Measurements from ENCODE around the gene FKBP1A.

FKBP1A gene

GRCh38 chr20:1336699-1337367 lies 56.0 kb downstream of the FKBP1A start:
- H3K36me3 ChIP-seq (ENCODE audit: control insufficient read depth, insufficient read depth, low read length): peaks cover 7% of the 10 kb centered on the region
- no peak overlapping the region for H3K27ac ChIP-seq (ENCODE audit: insufficient read depth, low read length, poor library complexity, severe bottlenecking)
- H3K9me3 ChIP-seq (ENCODE audit: control insufficient read depth, low read length): no peaks in the 10 kb centered on the region
- no peaks in the 10 kb centered on the region for H3K4me1 ChIP-seq (ENCODE audit: control insufficient read depth, insufficient read depth, low read length, poor library complexity, severe bottlenecking)
- H3K4me3 ChIP-seq (ENCODE audit: insufficient read depth, low read depth, low read length, poor library complexity, severe bottlenecking): no peak overlapping the region
- no peaks in the 10 kb centered on the region for H3K27me3 ChIP-seq (replicated peaks; ENCODE audit: control insufficient read depth, insufficient read depth, low read length, poor library complexity, severe bottlenecking)
- DNase-seq: no peak

GRCh38 chr20:1335961-1336698 lies 56.7 kb downstream of the FKBP1A start:
- DNase-seq: no peak
- Histone ChIP-seq H3K4me3 (ENCODE audit: insufficient read depth, low read depth, low read length, poor library complexity, severe bottlenecking) (no peak overlapping the region), H3K4me1 (ENCODE audit: control insufficient read depth, insufficient read depth, low read length, poor library complexity, severe bottlenecking) (no peaks in the 10 kb centered on the region), H3K36me3 (ENCODE audit: control insufficient read depth, insufficient read depth, low read length) (peaks cover 7% of the 10 kb centered on the region), H3K27me3 (replicated peaks; ENCODE audit: control insufficient read depth, insufficient read depth, low read length, poor library complexity, severe bottlenecking) (no peaks in the 10 kb centered on the region), H3K9me3 (ENCODE audit: control insufficient read depth, low read length) (no peaks in the 10 kb centered on the region), H3K27ac (ENCODE audit: insufficient read depth, low read length, poor library complexity, severe bottlenecking) (no peak overlapping the region)

GRCh38 chr20:1334761-1335160 lies 58.1 kb downstream of the FKBP1A start:
- H3K9me3 ChIP-seq (ENCODE audit: control insufficient read depth, low read length): no peaks in the 10 kb centered on the region
- DNase-seq: no peak
- H3K27me3 ChIP-seq (replicated peaks; ENCODE audit: control insufficient read depth, insufficient read depth, low read length, poor library complexity, severe bottlenecking): no peaks in the 10 kb centered on the region
- no peak overlapping the region for H3K27ac ChIP-seq (ENCODE audit: insufficient read depth, low read length, poor library complexity, severe bottlenecking)
- H3K36me3 ChIP-seq (ENCODE audit: control insufficient read depth, insufficient read depth, low read length): peaks cover 7% of the 10 kb centered on the region
- H3K4me3 ChIP-seq (ENCODE audit: insufficient read depth, low read depth, low read length, poor library complexity, severe bottlenecking): no peak overlapping the region
- peaks cover 11% of the 10 kb centered on the region for H3K4me1 ChIP-seq (ENCODE audit: control insufficient read depth, insufficient read depth, low read length, poor library complexity, severe bottlenecking)

GRCh38 chr20:1334370-1334731 lies 58.5 kb downstream of the FKBP1A start:
- no peak for DNase-seq
- Histone ChIP-seq H3K27me3 (replicated peaks; ENCODE audit: control insufficient read depth, insufficient read depth, low read length, poor library complexity, severe bottlenecking) (no peaks in the 10 kb centered on the region), H3K36me3 (ENCODE audit: control insufficient read depth, insufficient read depth, low read length) (peaks cover 7% of the 10 kb centered on the region), H3K9me3 (ENCODE audit: control insufficient read depth, low read length) (no peaks in the 10 kb centered on the region), H3K27ac (ENCODE audit: insufficient read depth, low read length, poor library complexity, severe bottlenecking) (no peak overlapping the region), H3K4me3 (ENCODE audit: insufficient read depth, low read depth, low read length, poor library complexity, severe bottlenecking) (no peak overlapping the region), H3K4me1 (ENCODE audit: control insufficient read depth, insufficient read depth, low read length, poor library complexity, severe bottlenecking) (peaks cover 11% of the 10 kb centered on the region)

GRCh38 chr20:1333462-1334369 lies 59.1 kb downstream of the FKBP1A start:
- peaks cover 11% of the 10 kb centered on the region for H3K4me1 ChIP-seq (ENCODE audit: control insufficient read depth, insufficient read depth, low read length, poor library complexity, severe bottlenecking)
- peaks cover 7% of the 10 kb centered on the region for H3K36me3 ChIP-seq (ENCODE audit: control insufficient read depth, insufficient read depth, low read length)

GRCh38 chr20:1332749-1333300 lies 60.0 kb downstream of the FKBP1A start:
- H3K27me3 ChIP-seq (replicated peaks; ENCODE audit: control insufficient read depth, insufficient read depth, low read length, poor library complexity, severe bottlenecking): no peaks in the 10 kb centered on the region
- no peak for DNase-seq
- peaks cover 11% of the 10 kb centered on the region for H3K4me1 ChIP-seq (ENCODE audit: control insufficient read depth, insufficient read depth, low read length, poor library complexity, severe bottlenecking)
- no peak overlapping the region for H3K27ac ChIP-seq (ENCODE audit: insufficient read depth, low read length, poor library complexity, severe bottlenecking)
- no peak overlapping the region for H3K4me3 ChIP-seq (ENCODE audit: insufficient read depth, low read depth, low read length, poor library complexity, severe bottlenecking)
- no peaks in the 10 kb centered on the region for H3K9me3 ChIP-seq (ENCODE audit: control insufficient read depth, low read length)
- peaks cover 7% of the 10 kb centered on the region for H3K36me3 ChIP-seq (ENCODE audit: control insufficient read depth, insufficient read depth, low read length)

More at GRCh38 chr20:1333462-1334369, 59.1 kb downstream of the FKBP1A start:
- Histone ChIP-seq H3K27ac (ENCODE audit: insufficient read depth, low read length, poor library complexity, severe bottlenecking) (no peak overlapping the region), H3K4me3 (ENCODE audit: insufficient read depth, low read depth, low read length, poor library complexity, severe bottlenecking) (no peak overlapping the region), H3K9me3 (ENCODE audit: control insufficient read depth, low read length) (no peaks in the 10 kb centered on the region), H3K27me3 (replicated peaks; ENCODE audit: control insufficient read depth, insufficient read depth, low read length, poor library complexity, severe bottlenecking) (no peaks in the 10 kb centered on the region)
- DNase-seq: no peak

- Histone ChIP-seq H3K27ac (ENCODE audit: insufficient read depth, low read length, poor library complexity, severe bottlenecking) (no peak overlapping the region), H3K36me3 (ENCODE audit: control insufficient read depth, insufficient read depth, low read length) (peaks cover 7% of the 10 kb centered on the region), H3K27me3 (replicated peaks; ENCODE audit: control insufficient read depth, insufficient read depth, low read length, poor library complexity, severe bottlenecking) (no peaks in the 10 kb centered on the region), H3K9me3 (ENCODE audit: control insufficient read depth, low read length) (no peaks in the 10 kb centered on the region), H3K4me1 (ENCODE audit: control insufficient read depth, insufficient read depth, low read length, poor library complexity, severe bottlenecking) (peaks cover 11% of the 10 kb centered on the region), H3K4me3 (ENCODE audit: insufficient read depth, low read depth, low read length, poor library complexity, severe bottlenecking) (no peak overlapping the region)
- DNase-seq: no peak
Measured at GRCh38 chr20:1331801-1332453, 60.9 kb downstream of the FKBP1A start.

- peaks cover 13% of the 10 kb centered on the region for H3K4me1 ChIP-seq (ENCODE audit: control insufficient read depth, insufficient read depth, low read length, poor library complexity, severe bottlenecking)
- H3K36me3 ChIP-seq (ENCODE audit: control insufficient read depth, insufficient read depth, low read length): peaks cover 7% of the 10 kb centered on the region
- H3K9me3 ChIP-seq (ENCODE audit: control insufficient read depth, low read length): no peaks in the 10 kb centered on the region
- no peak overlapping the region for H3K4me3 ChIP-seq (ENCODE audit: insufficient read depth, low read depth, low read length, poor library complexity, severe bottlenecking)
- H3K27ac ChIP-seq (ENCODE audit: insufficient read depth, low read length, poor library complexity, severe bottlenecking): peak overlapping the region; percentile 47
- no peak for DNase-seq
- H3K27me3 ChIP-seq (replicated peaks; ENCODE audit: control insufficient read depth, insufficient read depth, low read length, poor library complexity, severe bottlenecking): no peaks in the 10 kb centered on the region
Measured at GRCh38 chr20:1331101-1331500, 61.8 kb downstream of the FKBP1A start.

GRCh38 chr20:1330075-1330830 lies 62.6 kb downstream of the FKBP1A start:
- Histone ChIP-seq H3K36me3 (ENCODE audit: control insufficient read depth, insufficient read depth, low read length) (peaks cover 7% of the 10 kb centered on the region), H3K4me1 (ENCODE audit: control insufficient read depth, insufficient read depth, low read length, poor library complexity, severe bottlenecking) (peaks cover 22% of the 10 kb centered on the region), H3K9me3 (ENCODE audit: control insufficient read depth, low read length) (no peaks in the 10 kb centered on the region), H3K27ac (ENCODE audit: insufficient read depth, low read length, poor library complexity, severe bottlenecking) (peak overlapping the region; percentile 47), H3K4me3 (ENCODE audit: insufficient read depth, low read depth, low read length, poor library complexity, severe bottlenecking) (no peak overlapping the region), H3K27me3 (replicated peaks; ENCODE audit: control insufficient read depth, insufficient read depth, low read length, poor library complexity, severe bottlenecking) (no peaks in the 10 kb centered on the region)
- peak in 2 of 3 donors; percentile 9 to 10 for DNase-seq
